Measurements from ENCODE around the gene SLC10A7. TPM values are rescaled to one million over a fixed set of nuclear protein-coding genes. Genes with fewer than 3 reads are reported as not detected.

The SLC10A7 gene
- total RNA-seq, 2 experiments from 2014 or later = 12.2 to 12.6 TPM

- Mint-ChIP-seq H3K36me3 (ENCODE audit: low read depth) (peaks cover 35% of the 10 kb centered on the region), H3K27ac (no peak overlapping the region), H3K27me3 (ENCODE audit: low read depth) (no peaks in the 10 kb centered on the region), H3K4me3 (no peak overlapping the region), H3K4me1 (ENCODE audit: low read depth) (peaks cover 20% of the 10 kb centered on the region), H3K9me3 (peaks cover 6% of the 10 kb centered on the region)
- CTCF ChIA-PET = no interaction called here
- intact Hi-C loops (cut with micrococcal nuclease) = no loop called here
- DNase-seq = no peak
Measured at GRCh38 chr4:146488495-146489174, 33.1 kb downstream of the SLC10A7 start.

- peaks cover 21% of the 10 kb centered on the region for H3K9me3 Mint-ChIP-seq
- H3K4me1 Mint-ChIP-seq (ENCODE audit: low read depth) = peaks cover 24% of the 10 kb centered on the region
- peaks cover 48% of the 10 kb centered on the region for H3K36me3 Mint-ChIP-seq (ENCODE audit: low read depth)
- H3K27ac Mint-ChIP-seq = no peak overlapping the region
- no peak overlapping the region for H3K4me3 Mint-ChIP-seq
- no peak for DNase-seq
- CTCF ChIA-PET = interaction anchor here (1.0 kb wide), 1 partner anchor 143 kb away, joined by 3 read pairs; no protein-coding TSS in a partner anchor
- H3K27me3 Mint-ChIP-seq (ENCODE audit: low read depth) = no peaks in the 10 kb centered on the region
- intact Hi-C loops (cut with micrococcal nuclease) = no loop called here
Measured at GRCh38 chr4:146486565-146486964, 35.2 kb downstream of the SLC10A7 start.

GRCh38 chr4:146485968-146486367 lies 35.8 kb downstream of the SLC10A7 start:
- DNase-seq = no peak
- Mint-ChIP-seq H3K36me3 (ENCODE audit: low read depth) (peaks cover 48% of the 10 kb centered on the region), H3K9me3 (peaks cover 21% of the 10 kb centered on the region), H3K27me3 (ENCODE audit: low read depth) (no peaks in the 10 kb centered on the region), H3K4me3 (no peak overlapping the region), H3K4me1 (ENCODE audit: low read depth) (peaks cover 23% of the 10 kb centered on the region), H3K27ac (no peak overlapping the region)
- intact Hi-C loops (cut with micrococcal nuclease) = no loop called here
- CTCF ChIA-PET = interaction anchor here (1.0 kb wide), 1 partner anchor 142 kb away, joined by 3 read pairs; no protein-coding TSS in a partner anchor

GRCh38 chr4:146482788-146483187 lies 39.0 kb downstream of the SLC10A7 start:
- Mint-ChIP-seq H3K27me3 (ENCODE audit: low read depth) (no peaks in the 10 kb centered on the region), H3K4me1 (ENCODE audit: low read depth) (peaks cover 24% of the 10 kb centered on the region), H3K4me3 (no peak overlapping the region), H3K27ac (no peak overlapping the region), H3K36me3 (ENCODE audit: low read depth) (peaks cover 52% of the 10 kb centered on the region), H3K9me3 (peaks cover 22% of the 10 kb centered on the region)
- CTCF ChIA-PET = no interaction called here
- intact Hi-C loops (cut with micrococcal nuclease) = no loop called here
- no peak for DNase-seq

- Mint-ChIP-seq H3K36me3 (ENCODE audit: low read depth) (peaks cover 45% of the 10 kb centered on the region), H3K9me3 (peaks cover 22% of the 10 kb centered on the region), H3K27me3 (ENCODE audit: low read depth) (no peaks in the 10 kb centered on the region), H3K4me1 (ENCODE audit: low read depth) (peaks cover 14% of the 10 kb centered on the region), H3K4me3 (no peak overlapping the region), H3K27ac (no peak overlapping the region)
- DNase-seq = no peak
- CTCF ChIA-PET = interaction anchor here (0.6 kb wide), 1 partner anchor 19 kb away, joined by 5 read pairs; no protein-coding TSS in a partner anchor
- intact Hi-C loops (cut with micrococcal nuclease) = no loop called here
Measured at GRCh38 chr4:146481246-146481645, 40.5 kb downstream of the SLC10A7 start.

GRCh38 chr4:146478009-146478408 lies 43.7 kb downstream of the SLC10A7 start:
- Mint-ChIP-seq H3K4me1 (ENCODE audit: low read depth) (peaks cover 12% of the 10 kb centered on the region), H3K36me3 (ENCODE audit: low read depth) (peaks cover 31% of the 10 kb centered on the region)

GRCh38 chr4:146477054-146477453 lies 44.7 kb downstream of the SLC10A7 start:
- CTCF ChIA-PET = interaction anchor here (0.9 to 2.5 kb wide), 2 partner anchors 10 to 32 kb away, joined by 3 to 7 read pairs; no protein-coding TSS in a partner anchor
- no peaks in the 10 kb centered on the region for H3K27me3 Mint-ChIP-seq (ENCODE audit: low read depth)
- H3K4me1 Mint-ChIP-seq (ENCODE audit: low read depth) = peaks cover 12% of the 10 kb centered on the region
- peaks cover 6% of the 10 kb centered on the region for H3K9me3 Mint-ChIP-seq
- intact Hi-C loops (cut with micrococcal nuclease) = no loop called here
- no peak for DNase-seq
- no peak overlapping the region for H3K4me3 Mint-ChIP-seq
- H3K27ac Mint-ChIP-seq = no peak overlapping the region
- peaks cover 24% of the 10 kb centered on the region for H3K36me3 Mint-ChIP-seq (ENCODE audit: low read depth)

More at GRCh38 chr4:146478009-146478408, 43.7 kb downstream of the SLC10A7 start:
- H3K9me3 Mint-ChIP-seq = peaks cover 13% of the 10 kb centered on the region
- no peaks in the 10 kb centered on the region for H3K27me3 Mint-ChIP-seq (ENCODE audit: low read depth)
- DNase-seq = no peak
- intact Hi-C loops (cut with micrococcal nuclease) = no loop called here
- CTCF ChIA-PET = interaction anchor here (2.5 kb wide), 1 partner anchor 11 kb away, joined by 7 read pairs; no protein-coding TSS in a partner anchor
- H3K4me3 Mint-ChIP-seq = no peak overlapping the region
- H3K27ac Mint-ChIP-seq = no peak overlapping the region

- Mint-ChIP-seq H3K27ac (no peak overlapping the region), H3K36me3 (ENCODE audit: low read depth) (peaks cover 6% of the 10 kb centered on the region), H3K4me1 (ENCODE audit: low read depth) (peaks cover 3% of the 10 kb centered on the region), H3K9me3 (no peaks in the 10 kb centered on the region), H3K4me3 (no peak overlapping the region), H3K27me3 (ENCODE audit: low read depth) (no peaks in the 10 kb centered on the region)
- intact Hi-C loops (cut with micrococcal nuclease) = no loop called here
- DNase-seq = no peak
- CTCF ChIA-PET = no interaction called here
Measured at GRCh38 chr4:146472404-146472803, 49.3 kb downstream of the SLC10A7 start.

- Mint-ChIP-seq H3K4me1 (ENCODE audit: low read depth) (peaks cover 12% of the 10 kb centered on the region), H3K36me3 (ENCODE audit: low read depth) (peaks cover 2% of the 10 kb centered on the region), H3K4me3 (no peak overlapping the region), H3K27ac (no peak overlapping the region), H3K9me3 (no peaks in the 10 kb centered on the region), H3K27me3 (ENCODE audit: low read depth) (no peaks in the 10 kb centered on the region)
- CTCF ChIA-PET = no interaction called here
- intact Hi-C loops (cut with micrococcal nuclease) = no loop called here
- DNase-seq = no peak
Measured at GRCh38 chr4:146470604-146471003, 51.1 kb downstream of the SLC10A7 start.

GRCh38 chr4:146469022-146469421 lies 52.7 kb downstream of the SLC10A7 start:
- Mint-ChIP-seq H3K4me1 (ENCODE audit: low read depth) (peaks cover 14% of the 10 kb centered on the region), H3K9me3 (no peaks in the 10 kb centered on the region), H3K27me3 (ENCODE audit: low read depth) (no peaks in the 10 kb centered on the region), H3K4me3 (no peak overlapping the region), H3K27ac (no peak overlapping the region), H3K36me3 (ENCODE audit: low read depth) (no peaks in the 10 kb centered on the region)
- no peak for DNase-seq
- CTCF ChIA-PET = no interaction called here
- intact Hi-C loops (cut with micrococcal nuclease) = no loop called here

GRCh38 chr4:146465628-146466027 lies 56.1 kb downstream of the SLC10A7 start:
- no peak for DNase-seq
- H3K27me3 Mint-ChIP-seq (ENCODE audit: low read depth) = no peaks in the 10 kb centered on the region
- H3K27ac Mint-ChIP-seq = no peak overlapping the region
- H3K4me1 Mint-ChIP-seq (ENCODE audit: low read depth) = peaks cover 21% of the 10 kb centered on the region
- H3K36me3 Mint-ChIP-seq (ENCODE audit: low read depth) = no peaks in the 10 kb centered on the region
- H3K9me3 Mint-ChIP-seq = no peaks in the 10 kb centered on the region
- CTCF ChIA-PET = interaction anchor here (0.7 to 1.8 kb wide), 2 partner anchors 12 to 35 kb away, joined by 3 to 7 read pairs; no protein-coding TSS in a partner anchor
- intact Hi-C loops (cut with micrococcal nuclease) = loop anchor here (2.0 kb wide), 1 partner anchor 25 kb away; no protein-coding TSS in a partner anchor
- no peak overlapping the region for H3K4me3 Mint-ChIP-seq

- H3K4me1 Mint-ChIP-seq (ENCODE audit: low read depth) = peaks cover 38% of the 10 kb centered on the region
- no peaks in the 10 kb centered on the region for H3K27me3 Mint-ChIP-seq (ENCODE audit: low read depth)
- CTCF ChIA-PET = interaction anchor here (0.6 to 0.7 kb wide), 4 partner anchors 11 to 19 kb away, joined by 3 to 5 read pairs (median 3); no protein-coding TSS in a partner anchor
- H3K27ac Mint-ChIP-seq = no peak overlapping the region
- DNase-seq = no peak
- intact Hi-C loops (cut with micrococcal nuclease) = no loop called here
- no peak overlapping the region for H3K4me3 Mint-ChIP-seq
- H3K9me3 Mint-ChIP-seq = peaks cover 2% of the 10 kb centered on the region
- H3K36me3 Mint-ChIP-seq (ENCODE audit: low read depth) = peaks cover 9% of the 10 kb centered on the region
Measured at GRCh38 chr4:146462251-146462650, 59.5 kb downstream of the SLC10A7 start.

- CTCF ChIA-PET = no interaction called here
- Mint-ChIP-seq H3K27ac (peak overlapping the region; percentile 91), H3K4me1 (ENCODE audit: low read depth) (peaks cover 32% of the 10 kb centered on the region), H3K36me3 (ENCODE audit: low read depth) (peaks cover 12% of the 10 kb centered on the region), H3K27me3 (ENCODE audit: low read depth) (no peaks in the 10 kb centered on the region), H3K4me3 (peak overlapping the region; percentile 63), H3K9me3 (peaks cover 2% of the 10 kb centered on the region)
- DNase-seq = peak; percentile 15
- intact Hi-C loops (cut with micrococcal nuclease) = loop anchor here (1.0 to 10.0 kb wide), 12 partner anchors 8 to 1278 kb away; partner anchors contain the start of genes LSM6, OTUD4, SLC10A7 and TMEM184C
Measured at GRCh38 chr4:146458594-146458993, 63.1 kb downstream of the SLC10A7 start.

Measured in activated naive CD4-positive, alpha-beta T cell treated with anti-CD3 and anti-CD28 coated beads for 36 hours (primary cell).